AG09319 (cell line): Measurements from ENCODE around the gene KRT12.

ENCODE experiments used
- DNase-seq: peaks from one replicate; pipeline ENCODE4 v3.0.0-alpha.2; 2010; ENCODE audit warnings: low read depth; ENCODE audit errors: extremely low read depth
- CTCF ChIP-seq: IDR thresholded peaks from 2 replicates; pipeline ENCODE4 v1.5.1; 2011; ENCODE audit warnings: low read depth, mild to moderate bottlenecking, inconsistent platforms, low read length, moderate library complexity

KRT12 gene

GRCh38 chr17:40843242-40843641 lies 23.8 kb downstream of the KRT12 start:
- TF ChIP-seq CTCF = no peak
- no peak for DNase-seq

- TF ChIP-seq CTCF = no peak
- no peak for DNase-seq
Measured at GRCh38 chr17:40841246-40841645, 25.8 kb downstream of the KRT12 start.

- no peak for DNase-seq
- no peak for TF ChIP-seq CTCF
Measured at GRCh38 chr17:40839194-40839593, 27.8 kb downstream of the KRT12 start.

GRCh38 chr17:40836020-40836419 lies 31.0 kb downstream of the KRT12 start:
- TF ChIP-seq CTCF = no peak
- no peak for DNase-seq

GRCh38 chr17:40833882-40834281 lies 33.1 kb downstream of the KRT12 start:
- TF ChIP-seq CTCF = no peak
- no peak for DNase-seq

- DNase-seq = no peak
- TF ChIP-seq CTCF = no peak
Measured at GRCh38 chr17:40832840-40833239, 34.2 kb downstream of the KRT12 start.

GRCh38 chr17:40830085-40830776 lies 36.8 kb downstream of the KRT12 start:
- DNase-seq = no peak
- TF ChIP-seq CTCF = no peak
